Activated CD4-positive, alpha-beta T cell treated with anti-CD3 and anti-CD28 coated beads for 36 hours (primary cell): ENCODE results near the gene CACNB4. TPM values are rescaled to one million over a fixed set of nuclear protein-coding genes. Genes with fewer than 3 reads are reported as not detected.
"Not testable (repeated sequence)": the region's sequence is repeated elsewhere in the genome, so short reads cannot be mapped to it uniquely, and the experiment has no call there.

Experiments
- ATAC-seq: fragments of 200-7000 bp; cut with Tn5 transposase; one replicate; pipeline ENCODE4 v1.10.0; 2021; ENCODE audit warnings: mild to moderate bottlenecking, moderate library complexity
- CTCF ChIA-PET: fragments of 350-600 bp; sonication (Branson Sonifier 250); formaldehyde crosslinking; loops from one replicate; lab custom pipeline; 2021; ENCODE audit warnings: antibody characterized with exemption; lab: Charles Lee
- POLR2A ChIA-PET: fragments of 350-600 bp; sonication (Branson Sonifier 250); formaldehyde crosslinking; loops from one replicate; lab custom pipeline; 2021; ENCODE audit warnings: antibody characterized with exemption, inconsistent platforms; lab: Charles Lee
- DNase-seq: peaks from one replicate; pipeline ENCODE4 v3.0.0-alpha.2; 2020
- H3K27ac Mint-ChIP-seq: one replicate; pipeline ENCODE4 v1.8.0; 2021; ENCODE audit warnings: mixed read lengths
- H3K27me3 Mint-ChIP-seq: one replicate; pipeline ENCODE4 v1.8.0; 2021; ENCODE audit warnings: mixed read lengths
- H3K36me3 Mint-ChIP-seq: one replicate; pipeline ENCODE4 v1.8.0; 2021; ENCODE audit warnings: low read depth, mixed read lengths
- H3K4me1 Mint-ChIP-seq: one replicate; pipeline ENCODE4 v1.8.0; 2021; ENCODE audit warnings: mixed read lengths
- H3K4me3 Mint-ChIP-seq: one replicate; pipeline ENCODE4 v1.8.0; 2021; ENCODE audit warnings: mild to moderate bottlenecking, moderate library complexity, mixed read lengths
- H3K9me3 Mint-ChIP-seq: one replicate; pipeline ENCODE4 v1.8.0; 2021; ENCODE audit warnings: low read depth, mixed read lengths
- intact Hi-C, 2 experiments: fragments of 100-400 bp; cut with DNase I in 1 of 2; cut with micrococcal nuclease in 1 of 2; formaldehyde crosslinking; loops; one replicate each; pipeline versions ENCODE4 v1.14.2 to v1.15.1; 2022 to 2024; cut with DNase I, micrococcal nuclease
- total RNA-seq, 2 experiments: library from RNA; stranded (reverse); gene quantifications; one replicate each; pipeline ENCODE4 v1.2.3, GENCODE V29; 2021

Gene CACNB4
- total RNA-seq, 2 experiments from 2014 or later: 0.26 to 0.37 TPM

DNA sequence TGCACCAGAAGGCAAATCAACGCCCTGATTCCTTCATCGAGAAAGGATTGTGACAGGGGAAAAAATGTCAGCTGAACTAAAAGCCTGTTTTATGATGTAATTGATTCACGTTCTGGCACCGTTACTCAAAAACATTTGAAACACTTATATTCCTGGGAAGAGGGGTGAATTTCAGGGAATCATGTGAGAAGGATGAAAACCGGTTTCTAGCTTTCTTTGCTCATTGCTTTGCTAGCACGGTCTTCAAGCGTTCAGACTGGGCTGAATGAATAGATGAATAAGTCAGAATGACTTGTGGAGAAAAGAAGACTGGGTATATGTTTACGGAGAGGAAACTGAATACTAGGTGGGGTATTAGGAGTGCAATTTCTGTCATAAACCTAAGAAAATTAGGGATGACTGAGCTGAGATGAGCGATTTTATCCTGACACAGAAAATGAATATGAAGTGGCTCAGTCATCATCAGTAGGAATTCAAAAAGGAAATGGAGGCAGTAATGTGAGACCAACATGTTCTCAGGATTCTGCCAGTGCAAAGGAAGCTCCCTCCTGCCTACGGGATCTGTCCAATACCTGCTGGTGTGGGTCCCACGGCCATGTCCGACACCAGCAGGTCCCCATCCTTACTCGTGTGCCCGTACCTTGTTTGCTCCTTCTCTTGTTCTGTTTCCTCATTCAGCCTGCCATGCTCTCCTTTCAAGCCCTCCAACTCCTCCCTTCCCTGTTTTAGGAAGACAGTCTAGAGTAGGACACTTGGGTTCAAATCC lies 146.0 kb downstream of the CACNB4 start:
- Mint-ChIP-seq H3K4me3 (no peak overlapping the region), H3K27me3 (peaks cover 17% of the 10 kb centered on the region), H3K4me1 (no peaks in the 10 kb centered on the region), H3K36me3 (no peaks in the 10 kb centered on the region), H3K27ac (no peak overlapping the region), H3K9me3 (peaks cover 5% of the 10 kb centered on the region)
- ChIA-PET POLR2A (no interaction called here), CTCF (interaction anchor here (0.6 to 1.0 kb wide), 3 partner anchors 11 to 387 kb away, joined by 3 to 4 read pairs (median 3); no protein-coding TSS in a partner anchor)
- DNase-seq: no peak
- no peak for ATAC-seq
- intact Hi-C loops: no loop called here

DNA sequence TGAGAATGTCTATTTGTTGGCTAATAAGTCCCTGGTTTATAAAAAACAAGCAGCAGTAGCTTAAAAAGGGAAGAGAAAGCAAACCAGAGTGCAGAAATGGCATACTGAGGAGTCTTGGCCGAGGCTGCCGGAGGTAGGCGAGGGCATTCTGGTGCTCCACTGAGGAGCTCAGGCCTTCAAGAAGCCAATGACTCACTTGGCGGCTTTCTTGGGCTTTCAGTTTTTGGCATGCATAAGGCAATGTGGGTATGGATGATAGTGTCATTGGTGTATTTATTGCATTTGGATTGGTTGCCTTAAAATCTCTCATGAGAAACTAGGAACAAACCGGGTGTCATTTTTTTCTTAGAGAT lies 151.1 kb downstream of the CACNB4 start:
- Mint-ChIP-seq H3K27ac (no peak overlapping the region), H3K36me3 (no peaks in the 10 kb centered on the region)
- ATAC-seq: no peak

DNA sequence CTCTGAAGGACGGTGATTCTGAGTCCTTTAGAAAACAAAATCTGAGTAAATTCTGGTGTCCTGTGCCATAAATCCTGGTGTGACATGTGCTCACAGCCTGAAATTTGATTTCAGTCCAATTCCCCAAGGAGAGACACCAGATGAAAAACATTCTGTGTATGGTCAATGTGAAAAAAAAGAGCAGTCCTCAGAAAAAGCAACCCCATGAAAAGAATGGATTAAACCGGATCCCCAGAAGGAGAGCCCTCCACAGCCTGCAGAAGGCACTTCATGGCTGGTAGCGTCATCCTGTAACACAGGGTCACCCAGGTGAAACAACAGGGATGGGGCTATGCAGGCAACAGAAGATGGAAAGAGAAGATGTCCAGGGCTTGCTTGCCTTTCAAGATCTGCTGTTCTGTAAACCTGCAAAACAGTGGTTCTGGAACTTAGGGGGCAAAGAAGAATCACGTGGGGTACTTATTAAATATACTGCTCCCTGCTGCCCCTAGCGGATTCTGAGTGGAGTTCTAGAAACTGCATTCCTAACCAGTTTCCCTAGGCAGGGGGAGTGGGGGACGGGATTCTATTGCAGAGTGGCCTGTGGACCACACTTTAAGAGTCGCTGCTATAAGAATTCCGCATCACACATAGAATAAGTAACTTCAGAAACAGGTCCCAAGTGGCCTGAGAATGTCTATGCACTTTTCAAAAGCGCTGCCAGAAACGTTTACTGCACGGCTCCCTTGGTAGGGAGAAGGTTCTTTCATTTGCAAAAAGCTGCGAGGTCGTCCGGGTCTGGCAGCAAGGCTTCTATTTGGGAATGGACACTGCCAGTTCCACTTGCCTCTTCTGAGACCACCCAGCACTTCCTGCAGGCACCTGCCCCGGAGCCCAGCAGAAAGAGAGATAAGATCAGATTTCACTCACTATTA lies 151.7 kb downstream of the CACNB4 start:
- H3K36me3 Mint-ChIP-seq: no peaks in the 10 kb centered on the region
- POLR2A ChIA-PET: no interaction called here
- CTCF ChIA-PET: interaction anchor here (1.0 to 1.6 kb wide), 4 partner anchors 11 to 41 kb away, joined by 3 to 6 read pairs (median 4); no protein-coding TSS in a partner anchor

More for the DNA sequence above, 151.1 kb downstream of the CACNB4 start:
- ChIA-PET CTCF (interaction anchor here (1.0 to 1.6 kb wide), 4 partner anchors 10 to 42 kb away, joined by 3 to 6 read pairs (median 4); no protein-coding TSS in a partner anchor), POLR2A (no interaction called here)
- Mint-ChIP-seq H3K4me3 (no peak overlapping the region), H3K27me3 (peaks cover 17% of the 10 kb centered on the region), H3K4me1 (no peaks in the 10 kb centered on the region), H3K9me3 (peaks cover 9% of the 10 kb centered on the region)
- no peak for DNase-seq
- intact Hi-C loops: no loop called here

DNA sequence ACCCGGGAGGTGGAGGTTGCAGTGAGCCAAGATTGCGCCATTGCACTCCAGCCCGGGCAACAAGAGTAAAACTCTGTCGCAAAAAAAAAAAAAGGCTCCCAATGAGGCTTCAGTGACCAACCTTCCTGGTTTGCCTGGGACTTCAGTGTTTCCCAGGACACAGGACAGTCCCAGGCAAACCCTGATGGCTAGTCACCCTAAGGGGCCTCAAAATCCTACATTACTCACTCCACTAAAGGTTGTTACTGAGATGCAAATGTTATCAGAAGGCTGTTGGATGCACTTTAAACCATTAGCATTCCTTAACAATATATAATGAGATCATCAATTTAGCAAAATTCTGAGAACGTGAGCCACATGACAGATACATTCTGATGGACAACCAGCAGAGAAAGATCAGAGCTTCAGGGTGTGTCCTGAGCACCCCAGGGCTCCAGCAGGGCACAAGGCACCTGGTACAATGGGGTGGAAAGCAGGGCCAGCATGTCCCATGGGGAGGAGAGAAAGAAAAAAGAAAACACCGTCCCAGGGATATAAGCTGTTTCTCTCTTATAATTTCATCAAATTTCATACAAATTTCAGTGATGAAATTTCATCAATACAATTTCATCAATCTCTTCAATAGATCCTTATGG lies 152.5 kb downstream of the CACNB4 start:
- Mint-ChIP-seq H3K27me3 (peaks cover 14% of the 10 kb centered on the region), H3K9me3 (peaks cover 14% of the 10 kb centered on the region), H3K4me3 (no peak overlapping the region), H3K36me3 (no peaks in the 10 kb centered on the region), H3K4me1 (no peaks in the 10 kb centered on the region), H3K27ac (no peak overlapping the region)
- no peak for DNase-seq
- intact Hi-C loops: no loop called here
- ChIA-PET CTCF (interaction anchor here (1.2 kb wide), 1 partner anchor 81 kb away, joined by 3 read pairs; no protein-coding TSS in a partner anchor), POLR2A (no interaction called here)
- ATAC-seq: no peak

More for the DNA sequence above, 151.7 kb downstream of the CACNB4 start:
- peaks cover 14% of the 10 kb centered on the region for H3K27me3 Mint-ChIP-seq
- ATAC-seq (peak; percentile 42), DNase-seq (peak; percentile 36)
- peaks cover 11% of the 10 kb centered on the region for H3K9me3 Mint-ChIP-seq
- intact Hi-C loops: no loop called here
- no peak overlapping the region for H3K27ac Mint-ChIP-seq
- no peaks in the 10 kb centered on the region for H3K4me1 Mint-ChIP-seq
- no peak overlapping the region for H3K4me3 Mint-ChIP-seq

DNA sequence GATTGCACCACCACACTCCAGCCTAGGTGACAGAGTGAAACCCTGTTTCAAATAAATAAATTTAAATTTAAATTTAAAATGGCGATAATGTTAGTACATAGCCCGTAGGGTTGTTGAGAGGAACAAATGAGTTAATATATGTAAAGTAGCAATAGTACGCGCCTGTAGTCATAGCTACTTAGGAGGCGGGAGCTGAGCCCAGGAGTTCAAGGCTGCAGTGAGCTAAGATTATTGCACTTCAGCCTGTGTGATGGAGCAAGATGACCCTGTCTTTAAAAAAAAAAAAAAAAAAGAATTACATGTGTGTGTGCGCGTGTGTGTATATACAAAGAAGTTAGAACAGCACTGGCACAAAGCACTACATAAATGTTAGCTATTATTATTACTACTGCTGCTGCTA lies 153.2 kb downstream of the CACNB4 start:
- ChIA-PET CTCF (interaction anchor here (0.9 to 1.2 kb wide), 2 partner anchors 64 to 82 kb away, joined by 3 read pairs; no protein-coding TSS in a partner anchor), POLR2A (no interaction called here)
- DNase-seq (no peak), ATAC-seq (no peak)
- Mint-ChIP-seq H3K4me1 (no peaks in the 10 kb centered on the region), H3K36me3 (no peaks in the 10 kb centered on the region), H3K9me3 (peaks cover 13% of the 10 kb centered on the region), H3K27me3 (peaks cover 14% of the 10 kb centered on the region), H3K27ac (no peak overlapping the region), H3K4me3 (no peak overlapping the region)
- intact Hi-C loops: no loop called here

DNA sequence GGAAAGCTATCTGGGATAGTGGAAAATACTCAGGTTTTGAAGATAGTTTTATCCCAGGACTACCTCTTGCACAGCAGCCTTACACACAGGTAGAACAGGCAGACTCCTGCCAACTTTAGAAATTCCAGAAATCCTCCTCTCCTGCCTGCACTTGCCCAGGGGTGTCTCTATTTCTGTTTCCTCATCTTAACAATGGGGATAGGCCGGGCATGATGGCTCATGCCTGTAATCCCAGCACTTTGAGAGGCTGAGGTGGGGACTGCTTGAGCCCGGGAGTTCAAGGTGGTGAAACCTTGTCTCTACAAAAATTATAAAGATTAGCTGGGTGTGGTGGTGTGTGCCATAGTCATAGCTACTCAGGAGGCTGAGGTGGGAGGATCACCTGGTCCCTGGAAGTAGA lies 153.7 kb downstream of the CACNB4 start:
- POLR2A ChIA-PET: no interaction called here
- H3K27ac Mint-ChIP-seq: no peak overlapping the region
- intact Hi-C loops: no loop called here
- H3K4me3 Mint-ChIP-seq: no peak overlapping the region
- no peak for DNase-seq
- no peak for ATAC-seq
- no peaks in the 10 kb centered on the region for H3K36me3 Mint-ChIP-seq
- CTCF ChIA-PET: interaction anchor here (0.9 to 1.2 kb wide), 2 partner anchors 65 to 82 kb away, joined by 3 read pairs; no protein-coding TSS in a partner anchor
- no peaks in the 10 kb centered on the region for H3K4me1 Mint-ChIP-seq
- H3K9me3 Mint-ChIP-seq: peaks cover 9% of the 10 kb centered on the region
- H3K27me3 Mint-ChIP-seq: peaks cover 11% of the 10 kb centered on the region

DNA sequence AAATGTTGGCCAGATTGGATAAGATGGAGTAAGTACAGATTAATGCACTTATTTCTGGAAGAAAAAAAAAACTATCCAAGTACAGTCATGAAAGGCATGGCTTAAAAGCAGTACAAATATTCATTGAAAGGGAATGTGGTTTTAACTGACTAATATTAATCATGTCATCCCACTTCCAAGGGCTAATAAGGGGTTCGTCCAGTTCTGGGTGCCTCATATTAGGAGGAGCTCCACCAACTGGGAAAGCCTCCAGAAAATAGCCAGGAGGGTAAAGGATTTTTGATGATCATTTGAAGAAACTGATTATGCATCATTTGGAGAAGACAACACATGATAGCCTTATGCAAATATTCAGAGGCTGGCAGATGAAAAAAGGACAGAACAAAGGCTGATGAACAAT lies 155.4 kb downstream of the CACNB4 start:
- no peak for DNase-seq
- H3K36me3 Mint-ChIP-seq: no peaks in the 10 kb centered on the region
- H3K27ac Mint-ChIP-seq: no peak overlapping the region
- H3K9me3 Mint-ChIP-seq: peaks cover 9% of the 10 kb centered on the region
- ChIA-PET POLR2A (no interaction called here), CTCF (interaction anchor here (0.6 kb wide), 1 partner anchor 30 kb away, joined by 3 read pairs; no protein-coding TSS in a partner anchor)
- intact Hi-C loops: no loop called here
- no peak overlapping the region for H3K4me3 Mint-ChIP-seq
- H3K27me3 Mint-ChIP-seq: peaks cover 9% of the 10 kb centered on the region
- H3K4me1 Mint-ChIP-seq: no peaks in the 10 kb centered on the region
- no peak for ATAC-seq

DNA sequence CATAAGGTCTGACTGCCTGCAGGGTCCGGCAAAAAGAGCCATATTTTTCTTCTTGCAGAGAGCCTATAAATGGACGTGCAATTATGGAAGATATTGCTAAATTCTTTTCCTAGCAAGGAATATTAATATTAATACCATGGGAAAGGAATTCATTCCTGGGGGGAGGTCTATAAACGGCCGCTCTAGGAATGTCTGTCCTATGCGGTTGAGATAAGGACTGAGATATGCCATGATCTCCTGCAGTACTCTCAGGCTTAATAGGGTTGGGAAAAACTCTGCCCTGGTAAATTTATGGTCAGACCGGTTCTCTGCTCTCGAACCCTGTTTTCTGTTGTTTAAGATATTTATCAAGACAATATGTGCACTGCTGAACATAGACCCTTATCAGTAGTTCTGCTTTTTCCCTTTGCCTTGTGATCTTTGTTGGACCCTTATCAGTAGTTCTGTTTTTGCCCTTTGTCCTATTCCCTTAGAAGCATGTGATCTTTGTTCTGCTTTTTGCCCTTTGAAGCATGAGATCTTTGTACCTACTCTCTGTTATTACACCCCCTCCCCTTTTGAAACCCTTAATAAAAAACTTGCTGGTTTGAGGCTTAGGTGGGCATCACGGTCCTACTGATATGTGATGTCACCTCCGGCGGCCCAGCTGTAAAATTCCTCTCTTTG lies 156.2 kb downstream of the CACNB4 start:
- H3K9me3 Mint-ChIP-seq, intact Hi-C loops, H3K4me3 Mint-ChIP-seq, DNase-seq, POLR2A ChIA-PET, H3K27me3 Mint-ChIP-seq, H3K36me3 Mint-ChIP-seq, H3K27ac Mint-ChIP-seq, CTCF ChIA-PET, H3K4me1 Mint-ChIP-seq, ATAC-seq: not testable (repeated sequence)

DNA sequence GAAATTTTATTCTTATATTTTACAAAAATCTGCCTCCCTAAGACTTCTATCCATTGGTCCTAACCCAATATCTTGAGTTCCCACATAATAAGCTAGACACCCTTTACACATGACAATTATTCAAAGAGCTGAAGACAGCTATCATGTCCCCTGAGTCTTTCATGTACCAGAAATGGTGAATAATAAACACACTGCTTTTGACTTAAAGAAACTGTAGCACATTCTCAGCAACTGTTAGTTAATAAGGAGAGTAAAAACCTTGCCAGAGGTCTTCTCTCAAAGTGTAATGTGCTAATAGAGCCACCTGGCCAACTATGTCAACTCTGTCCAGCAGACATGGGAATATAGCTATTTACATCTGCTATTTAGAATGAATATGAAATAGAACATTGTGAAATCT lies 160.9 kb downstream of the CACNB4 start:
- ATAC-seq: no peak
- peaks cover 5% of the 10 kb centered on the region for H3K27me3 Mint-ChIP-seq
- H3K27ac Mint-ChIP-seq: no peak overlapping the region
- no peak for DNase-seq
- H3K4me3 Mint-ChIP-seq: no peak overlapping the region
- H3K4me1 Mint-ChIP-seq: no peaks in the 10 kb centered on the region
- peaks cover 6% of the 10 kb centered on the region for H3K9me3 Mint-ChIP-seq
- intact Hi-C loops: no loop called here
- no peaks in the 10 kb centered on the region for H3K36me3 Mint-ChIP-seq
- POLR2A ChIA-PET: no interaction called here
- CTCF ChIA-PET: interaction anchor here (1.8 kb wide), 1 partner anchor 29 kb away, joined by 4 read pairs; no protein-coding TSS in a partner anchor

DNA sequence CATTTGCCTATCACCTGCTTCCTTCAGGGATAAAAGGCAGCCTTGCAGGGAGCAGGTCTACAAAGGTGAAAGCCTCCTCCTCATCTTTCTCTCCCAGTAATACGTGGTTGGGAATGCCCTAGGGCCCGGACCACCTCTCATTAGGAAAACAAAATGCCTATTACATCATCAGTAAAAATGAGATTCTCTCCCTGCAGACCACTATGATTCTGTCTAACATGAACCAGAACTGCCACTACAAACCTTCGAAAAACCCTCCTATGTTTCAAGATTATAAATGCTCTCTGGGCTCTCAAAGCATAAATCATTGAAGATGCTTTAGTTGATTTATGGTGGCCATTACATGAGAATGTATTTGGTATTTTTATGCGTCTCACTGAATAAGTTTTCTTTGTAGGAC lies 162.2 kb downstream of the CACNB4 start:
- CTCF ChIA-PET: no interaction called here
- intact Hi-C loops: no loop called here
- DNase-seq (no peak), ATAC-seq (no peak)
- Mint-ChIP-seq H3K9me3 (peaks cover 2% of the 10 kb centered on the region), H3K27ac (no peak overlapping the region), H3K27me3 (peaks cover 8% of the 10 kb centered on the region), H3K4me1 (no peaks in the 10 kb centered on the region), H3K4me3 (no peak overlapping the region), H3K36me3 (no peaks in the 10 kb centered on the region)
- POLR2A ChIA-PET: no interaction called here
